Common myeloid progenitor, CD34-positive (primary cell): ENCODE measurements around the gene CRYM.
A peak's percentile ranks its signal among the peaks of the same experiment; 100 is the strongest.
"Not testable (repeated sequence)": the region's sequence is repeated elsewhere in the genome, so short reads cannot be mapped to it uniquely, and the experiment has no call there.

Experiments used
- CTCF ChIA-PET: fragments of 350-600 bp; sonication (Branson Sonifier 250); formaldehyde crosslinking; loops from one replicate; lab custom pipeline; 2021; ENCODE audit warnings: antibody characterized with exemption; lab: Charles Lee
- POLR2A ChIA-PET: fragments of 350-600 bp; sonication (Branson Sonifier 250); formaldehyde crosslinking; loops from one replicate; lab custom pipeline; 2021; ENCODE audit warnings: antibody characterized with exemption; lab: Charles Lee
- DNase-seq, 3 donors: peaks; one replicate each; pipeline versions ENCODE4 v3.0.0 to v3.0.0-alpha.2; 2013
- H3K27ac ChIP-seq, 2 experiments: 1 replicate in 1 of 2; 2 replicates in 1 of 2; pipeline ENCODE4 v1.7.0; 2013; ENCODE audit warnings: inconsistent platforms in 2 of 2, low read length in 2 of 2, mild to moderate bottlenecking in 2 of 2, low read depth in 1 of 2, moderate library complexity in 1 of 2; ENCODE audit not compliant: severe bottlenecking in 2 of 2, insufficient read depth in 1 of 2, poor library complexity in 1 of 2
- H3K27me3 ChIP-seq, 5 experiments: replicated peaks in 2 of 5; 1 replicate in 3 of 5; 2 replicates in 2 of 5; pipeline versions ENCODE4 v1.6.1 to v1.7.0; 2013; ENCODE audit warnings: low read length in 4 of 5, mild to moderate bottlenecking in 2 of 5, moderate library complexity in 2 of 5, inconsistent platforms in 1 of 5; ENCODE audit not compliant: insufficient read depth in 5 of 5, control insufficient read depth in 4 of 5
- H3K36me3 ChIP-seq, 4 experiments: 1 replicate in 2 of 4; 2 replicates in 2 of 4; pipeline versions ENCODE4 v1.6.1 to v1.7.0; 2013; ENCODE audit warnings: low read length in 3 of 4, control low read depth in 1 of 4, mild to moderate bottlenecking in 1 of 4; ENCODE audit not compliant: control insufficient read depth in 4 of 4, insufficient read depth in 4 of 4
- H3K4me1 ChIP-seq, 4 experiments: 1 replicate in 3 of 4; 2 replicates in 1 of 4; pipeline versions ENCODE4 v1.6.1 to v1.7.1; 2013; ENCODE audit warnings: low read length in 3 of 4, mild to moderate bottlenecking in 3 of 4, control low read depth in 1 of 4, inconsistent platforms in 1 of 4, moderate library complexity in 1 of 4; ENCODE audit not compliant: control insufficient read depth in 4 of 4, insufficient read depth in 4 of 4; ENCODE audit errors: control extremely low read depth in 1 of 4
- H3K4me3 ChIP-seq, 7 experiments: 1 replicate in 4 of 7; 2 replicates in 3 of 7; pipeline versions ENCODE4 v1.5.1 to v1.7.0; 2013; ENCODE audit warnings: mild to moderate bottlenecking in 7 of 7, low read length in 6 of 7, moderate library complexity in 6 of 7, inconsistent platforms in 2 of 7, low read depth in 2 of 7, control low read depth in 1 of 7; ENCODE audit not compliant: insufficient read depth in 4 of 7, control insufficient read depth in 1 of 7; ENCODE audit errors: extremely low read depth in 1 of 7
- H3K9me3 ChIP-seq, 5 experiments: 1 replicate in 4 of 5; 2 replicates in 1 of 5; pipeline versions ENCODE4 v1.6.1 to v1.7.1; 2013; ENCODE audit warnings: low read length in 4 of 5, mild to moderate bottlenecking in 2 of 5, inconsistent platforms in 1 of 5, low read depth in 1 of 5, moderate library complexity in 1 of 5; ENCODE audit not compliant: control insufficient read depth in 4 of 5, insufficient read depth in 2 of 5; ENCODE audit errors: control extremely low read depth in 1 of 5
- WGBS: methylation state at CpG from one replicate; pipeline ENCODE4 v1.1.5; 2013; ENCODE audit not compliant: insufficient coverage; 5-methylcytosine and 5-hydroxymethylcytosine counted together

CRYM gene

GRCh38 chr16:21312863-21313372, 34.8 kb upstream of the CRYM start:
- H3K27ac ChIP-seq, CTCF ChIA-PET, POLR2A ChIA-PET, H3K36me3 ChIP-seq, H3K4me1 ChIP-seq, DNase-seq, H3K27me3 ChIP-seq, H3K4me3 ChIP-seq, H3K9me3 ChIP-seq: not testable (repeated sequence)
- 97% methylated on average over 14 of the region's 25 CpGs for WGBS

- H3K4me1 ChIP-seq, DNase-seq, H3K27me3 ChIP-seq, H3K27ac ChIP-seq, CTCF ChIA-PET, H3K9me3 ChIP-seq, H3K36me3 ChIP-seq, POLR2A ChIA-PET, H3K4me3 ChIP-seq: not testable (repeated sequence)
- 96% methylated on average over 14 of the region's 18 CpGs for WGBS
Observed at GRCh38 chr16:21312046-21312445, 34.0 kb upstream of the CRYM start.

GRCh38 chr16:21306712-21307111, 28.6 kb upstream of the CRYM start:
- CTCF ChIA-PET, POLR2A ChIA-PET: not testable (repeated sequence)

GRCh38 chr16:21302898-21303528, 24.9 kb upstream of the CRYM start:
- CTCF ChIA-PET = interaction anchor here (0.8 kb wide), 1 partner anchor 19 kb away, joined by 4 read pairs; no protein-coding TSS in a partner anchor
- no peaks in the 10 kb centered on the region for H3K9me3 ChIP-seq
- H3K36me3 ChIP-seq = no peaks in the 10 kb centered on the region
- POLR2A ChIA-PET = no interaction called here
- H3K27ac ChIP-seq = no peak overlapping the region
- H3K27me3 ChIP-seq = no peaks in the 10 kb centered on the region
- H3K4me3 ChIP-seq = no peak overlapping the region
- H3K4me1 ChIP-seq = peaks cover 5 to 23% (median 19%) of the 10 kb centered on the region in 4 experiments
- 100% methylated on average over 1 of the region's 4 CpGs for WGBS
- no peak for DNase-seq

More at GRCh38 chr16:21306712-21307111, 28.6 kb upstream of the CRYM start:
- H3K27me3 ChIP-seq, H3K27ac ChIP-seq, H3K36me3 ChIP-seq, DNase-seq, H3K4me1 ChIP-seq, H3K9me3 ChIP-seq, H3K4me3 ChIP-seq: not testable (repeated sequence)
- WGBS = no CpG with 5 or more reads among the region's 5 CpGs

GRCh38 chr16:21302454-21302853, 24.4 kb upstream of the CRYM start:
- no peak for DNase-seq
- no peaks in the 10 kb centered on the region for H3K9me3 ChIP-seq
- CTCF ChIA-PET = interaction anchor here (0.8 kb wide), 1 partner anchor 19 kb away, joined by 4 read pairs; no protein-coding TSS in a partner anchor
- no peaks in the 10 kb centered on the region for H3K36me3 ChIP-seq
- no peaks in the 10 kb centered on the region for H3K27me3 ChIP-seq
- WGBS = 46% methylated on average over 3 of the region's 3 CpGs
- peaks cover 5 to 23% (median 19%) of the 10 kb centered on the region in 4 experiments for H3K4me1 ChIP-seq
- H3K4me3 ChIP-seq = peak overlapping the region in 4 of 7 experiments; percentile 65 to 84 (median 78)
- H3K27ac ChIP-seq = no peak overlapping the region
- POLR2A ChIA-PET = no interaction called here

- CTCF ChIA-PET = interaction anchor here (0.6 to 1.9 kb wide), 2 partner anchors 18 to 143 kb away, joined by 3 to 5 read pairs; partner anchors contain the start of gene LDAF1
- POLR2A ChIA-PET = no interaction called here
- H3K4me1 ChIP-seq = peaks cover 5 to 23% (median 19%) of the 10 kb centered on the region in 4 experiments
- no peaks in the 10 kb centered on the region for H3K9me3 ChIP-seq
- no peak for DNase-seq
- no peaks in the 10 kb centered on the region for H3K27me3 ChIP-seq
- H3K36me3 ChIP-seq = no peaks in the 10 kb centered on the region
- H3K4me3 ChIP-seq = peak overlapping the region; percentile 65 to 84 (median 71)
- peak overlapping the region in 1 of 2 experiments; percentile 43 for H3K27ac ChIP-seq
- WGBS = 0% methylated on average over 3 of the region's 17 CpGs
Observed at GRCh38 chr16:21301895-21302291, 23.8 kb upstream of the CRYM start.

- peak; percentile 71 to 87 (median 81) for DNase-seq
- Histone ChIP-seq H3K36me3 (no peaks in the 10 kb centered on the region), H3K27ac (peak overlapping the region in 1 of 2 experiments; percentile 43), H3K4me1 (peaks cover 5 to 23% (median 19%) of the 10 kb centered on the region in 4 experiments), H3K9me3 (no peaks in the 10 kb centered on the region), H3K4me3 (peak overlapping the region; percentile 65 to 84 (median 71)), H3K27me3 (no peaks in the 10 kb centered on the region)
- CTCF ChIA-PET = interaction anchor here (0.6 to 1.9 kb wide), 10 partner anchors 12 to 456 kb away, joined by 3 to 6 read pairs (median 4); partner anchors contain the start of gene LDAF1
- POLR2A ChIA-PET = no interaction called here
- under 1% methylated on average over 52 of the region's 60 CpGs for WGBS
Observed at GRCh38 chr16:21301168-21301894, 23.2 kb upstream of the CRYM start.
